Right renal pelvis (tissue), 4 donors: Measurements from ENCODE around the gene GAK. TPM values are rescaled to one million over a fixed set of nuclear protein-coding genes. Genes with fewer than 3 reads are reported as not detected.

Source experiments
- DNase-seq, 4 donors: peaks; one replicate each; pipeline ENCODE4 v3.0.0-alpha.2; 2013; ENCODE audit warnings: low read depth in 4 of 4, low spot score in 3 of 4, missing footprints in 1 of 4
- polyA plus RNA-seq, 4 donors: library from polyadenylated mRNA; unstranded; fragments of 120-200 nt; gene quantifications; one replicate each; pipeline ENCODE4 v1.2.1, GENCODE V29; 2013; ENCODE audit not compliant: insufficient read length in 4 of 4

Gene GAK
- polyA plus RNA-seq, 4 donors: 52.1 to 71.6 (median 58.7) TPM

DNA sequence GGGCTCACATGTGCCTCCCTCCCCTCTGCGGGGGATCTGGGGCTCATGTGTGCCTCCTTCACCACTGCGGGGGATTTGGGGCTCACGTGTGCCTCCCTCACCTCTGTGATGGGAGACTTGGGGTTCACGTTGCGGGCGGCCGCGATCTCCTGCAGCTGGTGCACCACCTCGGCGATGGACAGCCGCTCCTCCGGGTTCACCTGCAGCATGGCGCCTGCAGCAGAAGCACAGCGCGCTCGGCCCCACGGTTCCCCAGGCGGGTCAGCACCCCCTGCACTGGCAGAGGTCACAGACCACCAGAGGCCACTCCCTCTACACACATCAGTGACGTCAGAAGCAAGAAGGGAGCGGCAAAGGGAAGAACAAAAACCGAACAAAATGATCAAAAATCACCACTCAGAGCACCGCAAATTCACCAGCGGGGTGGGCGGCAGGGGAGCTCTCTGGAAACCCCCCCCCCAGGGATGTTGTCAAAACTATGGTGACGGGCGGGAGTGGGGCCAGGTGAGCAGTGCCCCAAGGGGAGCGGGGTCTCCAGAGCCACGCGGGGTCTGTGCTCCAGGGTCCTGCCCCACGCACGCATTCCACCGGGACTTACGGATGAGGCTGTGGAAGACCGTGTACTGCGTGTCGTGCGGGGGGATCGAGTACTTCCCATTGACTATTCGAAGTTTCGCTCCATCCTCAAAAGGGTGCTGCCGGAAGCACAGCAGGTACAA lies 38.7 kb downstream of the GAK start:
- no peak for DNase-seq

GRCh38 chr4:892780-893179 lies 39.3 kb downstream of the GAK start:
- no peak for DNase-seq

DNA sequence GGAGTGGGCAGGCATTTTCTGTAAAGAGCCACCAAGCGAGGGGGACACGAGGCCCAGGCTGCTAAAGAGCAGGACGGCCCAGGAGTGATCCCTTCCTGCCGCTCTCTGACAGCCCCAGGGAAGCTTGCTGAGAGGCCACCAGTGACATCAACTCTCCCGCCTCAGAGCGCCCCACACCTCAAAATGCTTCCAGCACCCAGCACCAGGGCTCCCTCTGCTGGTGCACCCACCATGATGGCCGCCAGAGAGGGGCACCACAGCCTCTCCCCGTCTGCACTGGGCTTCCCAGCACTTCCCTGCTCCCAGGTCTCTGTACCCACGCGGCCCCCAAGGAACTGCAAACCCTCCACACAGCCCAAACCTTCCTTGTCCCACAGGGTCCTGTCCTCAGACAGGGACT lies 40.4 kb downstream of the GAK start:
- no peak for DNase-seq

- no peak for DNase-seq
Measured at GRCh38 chr4:890036-890695, 42.0 kb downstream of the GAK start.

DNA sequence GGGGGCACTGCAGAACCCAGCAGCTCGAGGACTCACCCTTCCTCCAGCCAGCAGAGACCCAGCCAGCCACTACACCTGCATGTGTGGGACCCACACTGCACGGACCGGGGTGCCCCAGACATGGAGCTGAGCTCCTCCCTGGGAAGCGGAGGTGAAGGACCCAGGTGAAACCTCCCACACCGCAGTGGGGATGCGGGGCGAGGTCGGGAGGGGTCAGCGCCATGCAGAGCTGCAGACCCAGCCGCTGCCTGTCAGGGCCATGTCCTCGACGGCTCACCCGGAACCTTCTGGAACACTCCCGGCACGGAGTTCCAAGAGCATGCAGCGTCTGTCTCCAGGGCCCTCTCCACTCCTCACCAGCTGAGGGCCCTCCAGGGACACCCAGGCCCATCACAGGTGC lies 42.6 kb downstream of the GAK start:
- no peak for DNase-seq

- no peak for DNase-seq
Measured at GRCh38 chr4:888029-888428, 44.1 kb downstream of the GAK start.

- DNase-seq: no peak
Measured at GRCh38 chr4:887034-887763, 44.9 kb downstream of the GAK start.

GRCh38 chr4:886244-886643 lies 45.9 kb downstream of the GAK start:
- DNase-seq: no peak

DNA sequence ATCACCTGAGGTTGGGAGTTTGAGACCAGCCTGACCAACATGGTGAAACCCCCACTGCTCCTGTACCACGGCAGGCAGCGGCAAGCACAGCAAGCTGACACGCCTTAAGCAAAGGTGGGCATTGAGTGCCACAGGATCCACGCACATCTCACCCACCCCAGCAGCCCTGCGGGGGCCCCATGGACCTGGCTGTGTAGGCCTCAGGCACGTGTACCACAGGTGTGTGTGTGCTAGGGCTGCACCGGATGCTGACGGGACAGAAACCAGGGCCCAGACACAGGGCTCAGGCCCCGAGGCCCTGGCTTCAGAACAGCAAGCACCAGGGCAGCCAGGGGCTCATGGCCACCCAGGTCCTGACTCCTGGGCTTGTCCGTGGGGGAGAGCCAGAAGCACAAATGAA lies 46.8 kb downstream of the GAK start:
- DNase-seq: no peak

GRCh38 chr4:884896-885295 lies 47.2 kb downstream of the GAK start:
- no peak for DNase-seq

DNA sequence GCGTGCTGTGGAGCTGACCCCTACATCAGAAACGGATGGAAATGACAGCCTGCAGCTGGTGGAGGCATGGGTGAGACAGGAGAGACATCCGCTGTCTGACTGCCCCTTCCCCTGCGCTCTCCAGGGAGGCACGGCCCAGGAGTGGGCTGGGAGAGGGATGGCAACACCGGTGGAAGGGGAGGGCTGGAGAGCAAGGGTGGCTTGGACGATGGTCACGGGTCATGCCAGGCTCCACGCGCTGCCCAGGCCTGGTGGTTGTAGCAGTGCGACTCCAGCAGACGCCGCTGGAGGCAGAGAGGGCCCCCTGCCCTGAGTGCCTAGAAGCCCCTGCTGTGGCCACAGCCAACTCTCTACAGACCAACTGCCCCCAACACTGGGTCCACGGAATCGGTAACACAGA lies 47.9 kb downstream of the GAK start:
- no peak for DNase-seq

- no peak for DNase-seq
Measured at GRCh38 chr4:883377-884095, 48.6 kb downstream of the GAK start.

GRCh38 chr4:882646-883045 lies 49.5 kb downstream of the GAK start:
- DNase-seq: no peak

DNA sequence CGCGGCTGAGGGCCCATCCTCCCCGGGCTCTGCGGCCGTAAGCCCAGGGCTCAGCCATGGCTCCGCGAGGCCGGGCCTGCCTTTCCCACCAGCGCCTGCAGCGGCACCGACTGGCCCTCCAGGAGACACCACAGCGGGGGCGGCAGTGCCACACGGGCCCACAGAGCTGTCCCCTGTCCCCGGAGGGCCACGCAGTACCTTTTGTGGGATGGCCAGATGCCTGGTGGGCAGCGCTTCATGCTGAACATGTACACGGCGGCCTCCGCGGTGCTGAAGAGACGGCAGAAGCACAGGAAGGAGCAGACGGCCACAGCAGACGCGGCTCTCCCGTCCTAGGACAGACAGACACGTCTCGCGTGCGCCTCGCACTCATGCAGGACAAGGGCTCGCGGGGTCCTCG lies 50.4 kb downstream of the GAK start:
- no peak for DNase-seq

- no peak for DNase-seq
Measured at GRCh38 chr4:880684-881405, 51.3 kb downstream of the GAK start.

DNA sequence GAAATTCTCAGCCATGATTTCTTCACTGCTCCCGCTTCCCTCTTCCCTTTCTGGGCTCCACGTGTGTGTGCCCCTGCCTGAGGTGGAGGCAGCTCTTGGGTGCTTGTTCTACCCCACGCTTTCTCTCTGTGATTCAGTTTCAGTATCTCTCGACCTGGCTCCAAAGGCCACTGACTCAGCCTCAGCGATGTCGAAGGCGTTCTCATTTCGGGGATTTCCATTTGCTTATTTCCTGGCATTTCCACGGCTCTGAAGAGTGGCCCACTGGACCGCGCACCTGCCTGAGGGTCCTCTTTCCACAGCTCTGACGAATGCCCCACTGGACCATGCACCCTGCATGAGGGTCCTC lies 52.4 kb downstream of the GAK start:
- no peak for DNase-seq

GRCh38 chr4:878796-879728 lies 53.1 kb downstream of the GAK start:
- no peak for DNase-seq

DNA sequence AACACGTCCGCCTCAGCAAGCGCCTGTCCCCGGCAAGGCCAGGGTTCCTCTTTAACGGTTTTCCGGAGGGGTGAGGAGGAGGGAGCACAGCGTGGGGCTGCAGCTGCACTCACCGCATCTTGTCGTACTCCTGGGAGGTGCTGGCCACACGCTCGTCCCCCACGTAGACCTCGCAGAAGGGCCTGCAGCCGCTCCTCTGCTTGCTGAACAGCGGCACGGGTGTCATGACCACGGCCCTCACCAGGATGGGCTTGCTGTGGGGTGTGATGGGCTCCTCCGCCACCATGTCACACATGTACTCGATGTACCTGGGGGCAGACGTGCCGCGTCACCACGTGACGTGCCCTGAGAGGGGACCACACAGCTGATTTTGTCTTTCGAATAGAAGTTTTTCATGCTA lies 54.6 kb downstream of the GAK start:
- no peak for DNase-seq

DNA sequence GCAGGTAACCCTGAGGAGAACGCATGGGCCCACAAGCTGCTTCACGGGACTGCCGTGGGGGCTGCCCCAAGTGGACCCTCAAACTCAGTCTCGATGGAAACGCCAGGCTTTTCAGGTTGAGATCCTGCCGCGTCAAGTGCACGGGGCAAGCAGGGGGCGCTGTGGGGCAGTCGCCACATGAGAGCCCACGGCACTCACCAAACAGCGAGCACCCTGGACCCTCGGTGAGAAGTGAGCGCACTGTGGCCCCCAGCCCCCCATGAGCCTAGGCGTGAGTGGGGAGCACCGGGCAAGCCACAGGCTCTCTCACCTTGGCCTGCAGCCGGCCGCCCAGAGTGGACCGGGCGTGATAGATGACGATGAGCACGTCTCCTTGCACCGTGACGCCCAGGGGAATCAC lies 55.3 kb downstream of the GAK start:
- no peak for DNase-seq
